ENCODE results near the gene ERLEC1.

DNA sequence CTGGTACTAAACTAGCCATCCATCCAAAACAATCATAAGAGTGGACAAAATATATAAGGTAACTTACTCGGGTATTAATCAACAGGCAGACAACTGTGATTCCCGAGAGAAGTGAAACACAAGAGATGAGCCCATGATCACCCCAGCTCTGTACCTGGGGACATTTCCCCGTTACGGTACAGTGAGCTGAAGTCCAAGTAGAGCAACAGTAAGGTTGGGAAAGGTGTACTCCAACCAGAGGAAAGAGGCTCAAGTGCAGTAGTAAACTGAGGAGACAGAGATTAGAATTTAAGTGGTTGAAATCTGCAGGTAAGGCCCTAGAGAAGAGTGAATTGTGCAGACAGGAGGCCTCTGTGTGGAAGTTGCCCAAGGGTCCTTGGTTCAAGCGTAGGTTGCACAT is 49.8 kb upstream of the ERLEC1 start:
- TF ChIP-seq, protein P1, sequence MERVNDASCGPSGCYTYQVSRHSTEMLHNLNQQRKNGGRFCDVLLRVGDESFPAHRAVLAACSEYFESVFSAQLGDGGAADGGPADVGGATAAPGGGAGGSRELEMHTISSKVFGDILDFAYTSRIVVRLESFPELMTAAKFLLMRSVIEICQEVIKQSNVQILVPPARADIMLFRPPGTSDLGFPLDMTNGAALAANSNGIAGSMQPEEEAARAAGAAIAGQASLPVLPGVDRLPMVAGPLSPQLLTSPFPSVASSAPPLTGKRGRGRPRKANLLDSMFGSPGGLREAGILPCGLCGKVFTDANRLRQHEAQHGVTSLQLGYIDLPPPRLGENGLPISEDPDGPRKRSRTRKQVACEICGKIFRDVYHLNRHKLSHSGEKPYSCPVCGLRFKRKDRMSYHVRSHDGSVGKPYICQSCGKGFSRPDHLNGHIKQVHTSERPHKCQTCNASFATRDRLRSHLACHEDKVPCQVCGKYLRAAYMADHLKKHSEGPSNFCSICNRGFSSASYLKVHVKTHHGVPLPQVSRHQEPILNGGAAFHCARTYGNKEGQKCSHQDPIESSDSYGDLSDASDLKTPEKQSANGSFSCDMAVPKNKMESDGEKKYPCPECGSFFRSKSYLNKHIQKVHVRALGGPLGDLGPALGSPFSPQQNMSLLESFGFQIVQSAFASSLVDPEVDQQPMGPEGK (CRISPR knock-in tag; IDR thresholded peaks at IDR 0.05; ENCODE audit: borderline replicate concordance), result no peak
- TF ChIP-seq ZFP3 (CRISPR knock-in tag; IDR thresholded peaks at IDR 0.05), result no peak
- TF ChIP-seq ISL1 (CRISPR knock-in tag; IDR thresholded peaks at IDR 0.05), result no peak
- no peak for TF ChIP-seq ZFP30 (CRISPR knock-in tag; IDR thresholded peaks at IDR 0.05)
- no peak for TF ChIP-seq ZNF70 (CRISPR knock-in tag; IDR thresholded peaks at IDR 0.05)
- TF ChIP-seq, protein P2, sequence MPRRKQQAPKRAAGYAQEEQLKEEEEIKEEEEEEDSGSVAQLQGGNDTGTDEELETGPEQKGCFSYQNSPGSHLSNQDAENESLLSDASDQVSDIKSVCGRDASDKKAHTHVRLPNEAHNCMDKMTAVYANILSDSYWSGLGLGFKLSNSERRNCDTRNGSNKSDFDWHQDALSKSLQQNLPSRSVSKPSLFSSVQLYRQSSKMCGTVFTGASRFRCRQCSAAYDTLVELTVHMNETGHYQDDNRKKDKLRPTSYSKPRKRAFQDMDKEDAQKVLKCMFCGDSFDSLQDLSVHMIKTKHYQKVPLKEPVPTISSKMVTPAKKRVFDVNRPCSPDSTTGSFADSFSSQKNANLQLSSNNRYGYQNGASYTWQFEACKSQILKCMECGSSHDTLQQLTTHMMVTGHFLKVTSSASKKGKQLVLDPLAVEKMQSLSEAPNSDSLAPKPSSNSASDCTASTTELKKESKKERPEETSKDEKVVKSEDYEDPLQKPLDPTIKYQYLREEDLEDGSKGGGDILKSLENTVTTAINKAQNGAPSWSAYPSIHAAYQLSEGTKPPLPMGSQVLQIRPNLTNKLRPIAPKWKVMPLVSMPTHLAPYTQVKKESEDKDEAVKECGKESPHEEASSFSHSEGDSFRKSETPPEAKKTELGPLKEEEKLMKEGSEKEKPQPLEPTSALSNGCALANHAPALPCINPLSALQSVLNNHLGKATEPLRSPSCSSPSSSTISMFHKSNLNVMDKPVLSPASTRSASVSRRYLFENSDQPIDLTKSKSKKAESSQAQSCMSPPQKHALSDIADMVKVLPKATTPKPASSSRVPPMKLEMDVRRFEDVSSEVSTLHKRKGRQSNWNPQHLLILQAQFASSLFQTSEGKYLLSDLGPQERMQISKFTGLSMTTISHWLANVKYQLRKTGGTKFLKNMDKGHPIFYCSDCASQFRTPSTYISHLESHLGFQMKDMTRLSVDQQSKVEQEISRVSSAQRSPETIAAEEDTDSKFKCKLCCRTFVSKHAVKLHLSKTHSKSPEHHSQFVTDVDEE (CRISPR knock-in tag; IDR thresholded peaks at IDR 0.05), result no peak
- TF ChIP-seq OSR1 (CRISPR knock-in tag; IDR thresholded peaks at IDR 0.05), result no peak
- no peak for TF ChIP-seq PPARA (CRISPR knock-in tag; IDR thresholded peaks at IDR 0.05; ENCODE audit: borderline replicate concordance)
- TF ChIP-seq ZNF8 (CRISPR knock-in tag; IDR thresholded peaks at IDR 0.05), result no peak
- no peak for TF ChIP-seq TCF4 (CRISPR knock-in tag; IDR thresholded peaks at IDR 0.05; ENCODE audit: borderline replicate concordance)
- TF ChIP-seq RARB (CRISPR knock-in tag; IDR thresholded peaks at IDR 0.05), result no peak
- TF ChIP-seq, protein P3, sequence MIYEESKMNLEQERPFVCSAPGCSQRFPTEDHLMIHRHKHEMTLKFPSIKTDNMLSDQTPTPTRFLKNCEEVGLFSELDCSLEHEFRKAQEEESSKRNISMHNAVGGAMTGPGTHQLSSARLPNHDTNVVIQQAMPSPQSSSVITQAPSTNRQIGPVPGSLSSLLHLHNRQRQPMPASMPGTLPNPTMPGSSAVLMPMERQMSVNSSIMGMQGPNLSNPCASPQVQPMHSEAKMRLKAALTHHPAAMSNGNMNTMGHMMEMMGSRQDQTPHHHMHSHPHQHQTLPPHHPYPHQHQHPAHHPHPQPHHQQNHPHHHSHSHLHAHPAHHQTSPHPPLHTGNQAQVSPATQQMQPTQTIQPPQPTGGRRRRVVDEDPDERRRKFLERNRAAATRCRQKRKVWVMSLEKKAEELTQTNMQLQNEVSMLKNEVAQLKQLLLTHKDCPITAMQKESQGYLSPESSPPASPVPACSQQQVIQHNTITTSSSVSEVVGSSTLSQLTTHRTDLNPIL (CRISPR knock-in tag; IDR thresholded peaks at IDR 0.05; ENCODE audit: low read depth), result no peak
